NCI-H2227 (cell line): ENCODE data around the gene AKAP9.
"Not testable (repeated sequence)": the region's sequence is repeated elsewhere in the genome, so short reads cannot be mapped to it uniquely, and the experiment has no call there.

Experiments
- DNase-seq: peaks from one replicate; lab custom pipeline; 2025; ENCODE audit not compliant: unreplicated experiment; lab: John Stamatoyannopoulos, UW

Gene AKAP9

GRCh38 chr7:92006046-92006445, 65.4 kb downstream of the AKAP9 start:
- no peak for DNase-seq

DNA sequence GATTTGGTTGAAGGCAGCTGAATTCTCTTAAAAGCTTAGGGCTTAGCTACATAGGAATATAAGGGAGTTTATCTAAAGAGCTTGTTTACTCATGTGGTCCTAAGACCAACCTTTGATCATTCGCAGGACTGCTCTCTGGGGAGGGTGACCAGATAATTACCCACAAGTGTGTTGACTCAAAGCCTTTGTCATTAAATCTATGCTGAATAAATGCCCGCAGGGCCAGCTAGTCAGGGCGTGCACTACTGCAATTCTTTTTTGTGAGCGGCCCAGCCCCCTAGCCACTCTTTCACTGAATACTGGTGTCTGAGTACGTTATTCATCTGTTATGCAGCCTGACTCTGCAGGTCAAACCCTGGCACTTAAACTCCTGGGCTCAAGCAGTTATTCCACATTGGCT, 69.6 kb downstream of the AKAP9 start:
- DNase-seq: no peak

GRCh38 chr7:92013611-92014010, 72.9 kb downstream of the AKAP9 start:
- no peak for DNase-seq

GRCh38 chr7:92020636-92021035, 80.0 kb downstream of the AKAP9 start:
- no peak for DNase-seq

DNA sequence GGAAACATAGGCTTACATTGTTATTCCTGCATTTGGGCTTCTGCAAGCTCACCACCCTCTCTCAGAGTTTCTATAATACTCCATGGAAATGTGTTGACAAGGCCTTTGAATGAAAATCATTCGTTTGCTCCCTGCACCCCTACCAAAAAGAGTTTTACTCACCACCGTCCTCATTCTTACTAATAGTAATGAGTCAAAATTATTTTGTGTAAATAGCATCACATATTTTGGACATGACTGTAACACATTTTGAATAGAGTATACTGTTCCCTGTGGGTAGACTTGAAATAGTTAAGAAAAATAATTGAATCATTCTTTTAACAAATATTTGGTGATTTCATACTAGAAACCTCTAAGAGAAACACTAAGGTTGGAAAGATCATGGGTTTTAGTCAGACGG, 84.6 kb downstream of the AKAP9 start:
- no peak for DNase-seq

- not testable (repeated sequence) for DNase-seq
These were observed 86.0 kb downstream of the AKAP9 start for GRCh38 chr7:92026635-92027034.

DNA sequence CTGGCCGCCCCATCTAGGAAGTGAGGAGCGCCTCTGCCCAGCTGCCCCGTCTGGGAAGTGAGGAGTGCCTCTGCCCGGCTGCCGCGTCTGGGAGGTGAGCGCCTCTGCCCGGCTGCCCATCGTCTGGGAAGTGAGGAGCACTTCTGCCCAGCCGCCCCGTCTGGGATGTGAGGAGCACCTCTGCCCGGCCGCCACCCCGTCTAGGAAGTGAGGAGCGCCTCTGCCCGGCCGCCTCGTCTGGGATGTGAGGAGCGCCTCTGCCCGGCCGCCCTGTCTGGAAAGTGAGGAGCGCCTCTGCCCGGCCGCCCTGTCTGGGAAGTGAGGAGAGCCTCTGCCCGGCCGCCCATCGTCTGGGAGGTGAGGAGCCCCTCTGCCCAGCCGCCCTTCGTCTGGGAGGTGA, 86.5 kb downstream of the AKAP9 start:
- not testable (repeated sequence) for DNase-seq

DNA sequence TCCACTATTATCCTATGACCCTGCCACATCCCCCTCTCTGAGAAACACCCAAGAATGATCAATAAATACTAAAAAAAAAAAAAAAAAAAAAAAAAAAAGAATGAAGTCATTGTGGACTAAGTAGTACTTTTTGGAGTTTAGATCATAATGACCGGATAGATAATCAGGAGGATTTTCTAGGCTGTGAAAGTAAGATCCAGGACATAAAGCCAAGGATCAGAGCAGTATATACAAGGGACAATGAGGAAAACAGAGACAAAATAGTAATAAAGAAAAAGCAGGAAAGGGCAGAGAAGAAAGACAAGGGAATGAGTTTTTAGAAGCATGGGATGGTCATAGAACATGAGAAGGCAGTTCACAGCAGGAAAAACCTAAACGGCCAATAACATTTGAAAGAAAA, 87.6 kb downstream of the AKAP9 start:
- DNase-seq: no peak

DNA sequence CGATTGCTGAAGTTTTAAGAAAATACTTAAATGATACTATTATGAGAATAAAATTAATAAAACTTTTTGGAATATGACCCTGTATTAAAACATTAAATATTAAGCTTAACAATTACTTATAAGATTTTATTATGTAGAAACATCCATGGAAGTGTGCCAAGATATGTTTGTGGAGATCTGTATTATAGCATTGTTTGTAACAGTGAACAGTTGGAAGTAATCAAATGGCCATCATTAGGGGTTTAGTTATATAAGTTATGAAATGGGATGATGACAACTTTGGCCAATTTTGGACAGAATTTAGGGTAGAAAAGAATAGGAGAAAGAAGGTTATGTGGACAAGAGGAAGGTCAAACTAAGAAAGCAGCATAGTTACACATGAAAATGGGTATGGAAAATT, 88.0 kb downstream of the AKAP9 start:
- DNase-seq: no peak

GRCh38 chr7:92034116-92034515, 93.5 kb downstream of the AKAP9 start:
- no peak for DNase-seq

- no peak for DNase-seq
These were observed 94.9 kb downstream of the AKAP9 start for GRCh38 chr7:92035576-92035975.

- DNase-seq: no peak
These were observed 99.2 kb downstream of the AKAP9 start for GRCh38 chr7:92039900-92040299.

- no peak for DNase-seq
These were observed 101.5 kb downstream of the AKAP9 start for GRCh38 chr7:92042056-92042737.

DNA sequence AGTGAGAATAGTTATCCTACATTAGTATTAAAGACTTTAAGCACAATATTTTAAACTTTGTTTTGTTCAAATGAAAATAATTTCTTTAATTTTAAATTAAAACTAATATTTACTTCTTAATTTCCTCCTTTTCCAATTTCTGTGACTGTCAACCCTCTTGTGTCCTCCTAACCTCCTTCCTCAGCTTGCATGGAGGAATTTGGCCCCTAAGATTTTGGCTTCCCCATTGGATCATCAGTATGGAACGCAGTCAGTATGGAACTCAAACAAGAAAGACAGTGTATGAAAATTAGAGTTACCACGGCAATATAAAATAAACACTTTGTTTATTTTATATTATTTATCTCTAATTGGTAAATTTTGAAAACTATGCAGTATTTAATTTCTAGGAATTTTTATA, 102.4 kb downstream of the AKAP9 start:
- DNase-seq: no peak

DNA sequence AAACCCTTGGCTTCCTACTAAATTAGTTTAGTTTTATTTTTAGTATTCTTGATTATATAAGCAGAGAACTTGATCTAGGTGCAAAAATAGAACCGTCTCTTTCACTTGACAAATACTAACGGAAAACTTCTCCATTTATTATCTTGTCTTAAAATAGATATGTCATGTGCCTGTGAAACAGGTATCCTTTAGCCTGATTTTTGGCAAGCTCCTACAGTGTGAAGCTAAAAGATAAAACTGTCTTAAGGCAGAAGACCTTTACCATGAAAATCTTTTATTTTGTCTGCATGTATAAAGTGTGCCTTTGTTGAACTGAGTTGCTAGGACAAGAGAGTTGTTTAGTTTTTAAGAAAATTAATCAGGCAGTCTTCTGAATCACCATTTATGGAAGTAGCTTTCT, 103.0 kb downstream of the AKAP9 start:
- DNase-seq: no peak

DNA sequence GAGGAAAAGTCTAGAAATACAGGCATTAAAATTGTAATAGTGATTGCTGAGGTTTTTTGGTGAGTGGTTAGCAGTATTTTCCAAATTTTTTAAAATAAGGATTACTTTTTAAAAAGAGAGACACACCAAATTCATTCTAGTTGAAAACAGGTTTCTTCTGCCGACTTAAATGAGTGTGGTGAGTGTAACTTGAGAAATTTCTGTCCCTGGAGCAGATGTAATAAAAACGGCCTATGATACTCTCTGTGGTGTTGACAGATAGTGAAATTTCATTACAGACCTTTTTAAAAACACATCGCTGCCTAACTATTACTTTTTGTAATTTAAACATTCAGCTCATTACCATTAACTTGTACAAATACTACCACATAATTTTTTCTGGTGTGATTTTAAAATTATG, 103.5 kb downstream of the AKAP9 start:
- DNase-seq: no peak

- DNase-seq: no peak
These were observed 104.3 kb downstream of the AKAP9 start for GRCh38 chr7:92044940-92045339.

DNA sequence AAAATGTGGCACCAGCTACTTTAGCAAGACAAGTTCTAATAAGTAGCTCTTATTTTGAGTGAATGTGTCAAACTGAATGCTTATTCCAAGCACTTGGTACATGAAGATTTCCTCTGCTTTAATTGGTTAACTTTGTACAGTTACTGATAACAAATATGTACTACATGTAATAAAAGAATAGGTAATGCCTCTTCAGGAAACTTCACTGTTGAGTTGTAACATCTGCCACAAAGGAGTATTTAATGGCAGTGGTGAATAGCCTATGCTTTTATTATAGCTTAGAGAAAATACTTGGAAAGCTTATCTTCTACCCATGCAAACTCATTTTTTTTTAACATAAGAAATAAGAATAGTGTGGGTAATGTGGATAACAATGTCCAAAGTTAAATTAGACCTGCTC, 111.0 kb downstream of the AKAP9 start:
- DNase-seq: no peak

DNA sequence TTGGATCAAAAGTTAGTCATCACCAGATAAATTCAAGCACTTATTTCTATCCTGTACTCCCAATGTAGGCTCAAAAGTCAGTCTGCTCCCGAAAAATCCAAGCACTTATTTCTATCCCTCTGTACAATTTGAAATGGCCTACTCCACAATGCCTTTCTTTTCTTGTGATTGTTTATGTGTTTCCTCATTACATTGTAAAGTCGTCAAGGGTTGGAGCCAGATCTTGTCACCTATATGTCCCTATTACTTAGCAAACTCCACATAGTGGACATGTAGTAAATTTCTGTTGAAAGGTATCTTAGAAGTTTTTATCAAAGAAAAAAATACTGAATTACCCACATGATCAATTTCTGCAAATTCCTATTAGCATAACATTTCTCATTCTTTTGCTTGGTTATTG, 111.5 kb downstream of the AKAP9 start:
- DNase-seq: no peak

DNA sequence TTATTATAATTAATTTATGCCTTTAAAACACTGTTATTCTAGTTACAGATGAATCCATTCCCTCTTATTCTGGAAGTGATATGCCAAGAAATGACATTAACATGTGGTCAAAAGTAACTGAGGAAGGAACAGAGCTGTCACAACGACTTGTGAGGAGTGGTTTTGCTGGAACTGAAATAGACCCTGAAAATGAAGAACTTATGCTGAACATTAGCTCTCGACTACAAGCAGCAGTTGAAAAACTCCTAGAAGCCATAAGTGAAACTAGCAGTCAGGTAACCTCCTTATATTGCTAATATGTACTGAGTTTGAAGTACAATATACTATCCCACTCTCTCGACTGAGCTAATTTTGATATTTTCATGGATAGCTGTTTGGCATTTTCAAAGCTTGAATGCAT, 112.0 kb downstream of the AKAP9 start:
- DNase-seq: no peak

DNA sequence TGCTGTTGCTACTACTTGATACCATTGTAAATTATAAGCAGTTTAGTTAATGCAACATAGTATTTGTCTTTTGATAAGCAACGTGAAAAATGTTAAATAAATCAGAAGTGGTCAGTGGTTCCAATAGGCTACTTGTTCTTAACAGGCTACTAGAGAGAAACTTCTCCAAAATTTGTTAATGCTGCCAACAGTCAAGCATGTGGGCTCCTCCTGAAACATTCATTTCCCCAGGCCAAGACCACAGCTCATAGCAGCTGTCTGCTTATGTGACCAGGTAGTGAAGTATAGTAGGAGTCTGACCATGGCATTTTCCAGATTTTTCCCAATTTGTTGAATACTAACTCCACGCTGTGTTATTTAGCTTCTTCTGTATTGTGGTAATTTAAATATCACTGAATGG, 112.7 kb downstream of the AKAP9 start:
- no peak for DNase-seq

DNA sequence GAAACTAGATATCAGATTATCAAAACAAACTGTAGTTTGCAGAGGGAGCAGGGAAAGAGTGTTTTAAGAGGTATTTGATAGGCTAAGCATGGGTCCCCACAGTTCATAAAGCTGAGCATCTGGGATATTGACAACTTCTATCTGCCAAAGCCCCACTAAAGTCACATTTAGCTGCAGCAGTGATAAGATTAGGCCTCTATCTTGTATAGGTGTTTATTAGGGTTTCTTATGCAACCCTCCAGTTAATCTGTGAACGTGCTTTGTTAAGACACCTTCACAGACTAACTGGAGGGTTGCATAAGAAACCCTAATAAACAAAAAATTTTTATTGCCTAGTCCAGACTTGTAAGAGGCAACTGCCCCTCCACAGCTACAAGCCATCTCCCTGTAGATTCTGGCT, 115.6 kb downstream of the AKAP9 start:
- no peak for DNase-seq

- no peak for DNase-seq
These were observed 116.7 kb downstream of the AKAP9 start for GRCh38 chr7:92057375-92057774.

- DNase-seq: no peak
These were observed 117.4 kb downstream of the AKAP9 start for GRCh38 chr7:92058040-92058439.
